HG03442 (cell line): Measurements from ENCODE around the gene TLE5.

Source experiments
- ATAC-seq: cut with Tn5 transposase; IDR thresholded peaks from one replicate; pipeline ENCODE4 v1.9.1; 2021; ENCODE audit warnings: mild to moderate bottlenecking, moderate library complexity; ENCODE audit not compliant: unreplicated experiment

The TLE5 gene

DNA sequence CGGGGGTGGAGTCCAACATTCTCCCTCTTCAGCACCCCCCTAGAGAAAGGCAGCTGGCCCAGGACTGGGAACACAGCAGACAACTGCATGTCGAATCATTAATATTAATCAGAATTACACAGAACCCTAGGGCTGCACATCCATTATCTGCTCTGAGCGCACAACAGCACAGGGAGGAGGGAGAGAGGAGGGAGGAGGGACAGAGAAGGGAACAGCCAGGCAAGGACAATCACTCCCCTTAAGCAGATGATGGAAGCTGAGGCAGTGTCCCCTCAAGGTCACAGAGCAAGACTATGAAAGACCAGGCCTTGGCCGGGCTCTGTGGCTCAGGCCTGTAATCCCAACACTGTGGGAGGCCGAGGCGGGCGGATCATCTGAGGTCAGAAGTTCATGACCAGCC is 59.2 kb downstream of the TLE5 start:
- ATAC-seq = no peak
